Neural progenitor cell (in vitro differentiated cells): Measurements from ENCODE around the gene MAGI1. TPM values are rescaled to one million over a fixed set of nuclear protein-coding genes. Genes with fewer than 3 reads are reported as not detected.

Experiments used
- DNase-seq: peaks from one replicate; pipeline ENCODE4 v3.0.0-alpha.2; 2016; ENCODE audit warnings: low spot score
- H2AFZ ChIP-seq: fragments of 200-600 bp; sonication (generic); replicated peaks from 2 replicates; pipeline ENCODE4 v1.6.1; 2016; ENCODE audit warnings: antibody characterized with exemption
- H3F3A ChIP-seq: fragments of 200-600 bp; sonication (generic); 2 replicates; pipeline ENCODE4 v1.6.1; 2016; ENCODE audit warnings: antibody characterized with exemption, low read depth
- H3K27ac ChIP-seq: fragments of 200-600 bp; sonication (generic); 2 replicates; pipeline ENCODE4 v1.5.1; 2016; ENCODE audit warnings: mild to moderate bottlenecking
- H3K27me3 ChIP-seq: fragments of 200-600 bp; sonication (generic); 2 replicates; pipeline ENCODE4 v1.6.1; 2016; ENCODE audit warnings: mild to moderate bottlenecking, moderate library complexity
- H3K36me3 ChIP-seq: fragments of 200-600 bp; sonication (generic); 2 replicates; pipeline ENCODE4 v1.5.1; 2016
- H3K4me1 ChIP-seq: fragments of 200-600 bp; sonication (generic); 2 replicates; pipeline ENCODE4 v1.6.1; 2016; ENCODE audit warnings: mixed run types
- H3K4me2 ChIP-seq: fragments of 200-600 bp; sonication (generic); 2 replicates; pipeline ENCODE4 v1.6.1; 2016
- H3K4me3 ChIP-seq: fragments of 200-600 bp; sonication (generic); 2 replicates; pipeline ENCODE4 v1.5.1; 2016
- H3K79me2 ChIP-seq: fragments of 200-600 bp; sonication (generic); 2 replicates; pipeline ENCODE4 v1.6.1; 2016; ENCODE audit warnings: low read depth
- H3K9ac ChIP-seq: fragments of 200-600 bp; sonication (generic); 2 replicates; pipeline ENCODE4 v1.6.1; 2016
- H3K9me3 ChIP-seq: fragments of 200-600 bp; sonication (generic); 2 replicates; pipeline ENCODE4 v1.5.1; 2016; ENCODE audit warnings: low read depth
- H4K20me1 ChIP-seq: fragments of 200-600 bp; sonication (generic); 2 replicates; pipeline ENCODE4 v1.6.1; 2016; ENCODE audit warnings: low read depth
- H3K27ac Mint-ChIP-seq: 3 replicates; pipeline ENCODE4 v1.8.0; 2021; ENCODE audit warnings: mixed read lengths
- H3K27me3 Mint-ChIP-seq: 2 replicates; pipeline ENCODE4 v1.8.0; 2022; ENCODE audit warnings: low read depth, mild to moderate bottlenecking, inconsistent platforms, moderate library complexity, mixed read lengths; ENCODE audit not compliant: insufficient read depth
- H3K36me3 Mint-ChIP-seq: 3 replicates; pipeline ENCODE4 v1.8.0; 2021; ENCODE audit warnings: mixed read lengths
- H3K4me1 Mint-ChIP-seq: 3 replicates; pipeline ENCODE4 v1.8.0; 2021; ENCODE audit warnings: mixed read lengths
- H3K4me3 Mint-ChIP-seq: 3 replicates; pipeline ENCODE4 v1.8.0; 2021; ENCODE audit warnings: mild to moderate bottlenecking, moderate library complexity, mixed read lengths
- H3K9me3 Mint-ChIP-seq: 3 replicates; pipeline ENCODE4 v1.8.0; 2020; ENCODE audit warnings: mixed read lengths
- EZH2 ChIP-seq: fragments of 200-600 bp; sonication (generic); IDR thresholded peaks from 2 replicates; pipeline ENCODE4 v1.6.1; 2017; ENCODE audit warnings: antibody characterized with exemption, mild to moderate bottlenecking, moderate library complexity
- EZH2phosphoT487 ChIP-seq: fragments of 200-600 bp; sonication (generic); IDR thresholded peaks from 2 replicates; pipeline ENCODE4 v1.6.1; 2017; ENCODE audit warnings: antibody characterized with exemption
- total RNA-seq: library from RNA; depleted of rRNA; stranded (reverse); fragments of >200 nt; gene quantifications from 2 replicates; pipeline ENCODE4 v1.2.3, GENCODE V29; 2015; ENCODE audit warnings: low replicate concordance
- TF ChIP-seq, protein P1 (sequence below): fragments of 200-600 bp; sonication (generic); IDR thresholded peaks from 2 replicates; pipeline ENCODE4 v1.5.1; 2017; ENCODE audit warnings: antibody characterized with exemption, mild to moderate bottlenecking

The MAGI1 gene
- total RNA-seq, 1 donor from 2014 or later, result 40.6 TPM

GRCh38 chr3:65326574-65326973 is 712.1 kb downstream of the MAGI1 start:
- no peak overlapping the region for H3K27ac Mint-ChIP-seq

GRCh38 chr3:65322910-65323309 is 715.8 kb downstream of the MAGI1 start:
- no peak overlapping the region for H3K4me3 Mint-ChIP-seq
- Histone ChIP-seq H3K4me1 (no peaks in the 10 kb centered on the region), H3K9me3 (no peaks in the 10 kb centered on the region), H3K4me3 (no peak overlapping the region), H3F3A (no peaks in the 10 kb centered on the region), H3K9ac (no peak overlapping the region), H3K27ac (no peak overlapping the region), H4K20me1 (no peaks in the 10 kb centered on the region), H3K4me2 (no peak overlapping the region), H2AFZ (no peak overlapping the region), H3K27me3 (no peaks in the 10 kb centered on the region), H3K79me2 (no peaks in the 10 kb centered on the region), H3K36me3 (no peaks in the 10 kb centered on the region)
- TF ChIP-seq EZH2phosphoT487 (no peak), EZH2 (no peak)
- TF ChIP-seq, protein P1, sequence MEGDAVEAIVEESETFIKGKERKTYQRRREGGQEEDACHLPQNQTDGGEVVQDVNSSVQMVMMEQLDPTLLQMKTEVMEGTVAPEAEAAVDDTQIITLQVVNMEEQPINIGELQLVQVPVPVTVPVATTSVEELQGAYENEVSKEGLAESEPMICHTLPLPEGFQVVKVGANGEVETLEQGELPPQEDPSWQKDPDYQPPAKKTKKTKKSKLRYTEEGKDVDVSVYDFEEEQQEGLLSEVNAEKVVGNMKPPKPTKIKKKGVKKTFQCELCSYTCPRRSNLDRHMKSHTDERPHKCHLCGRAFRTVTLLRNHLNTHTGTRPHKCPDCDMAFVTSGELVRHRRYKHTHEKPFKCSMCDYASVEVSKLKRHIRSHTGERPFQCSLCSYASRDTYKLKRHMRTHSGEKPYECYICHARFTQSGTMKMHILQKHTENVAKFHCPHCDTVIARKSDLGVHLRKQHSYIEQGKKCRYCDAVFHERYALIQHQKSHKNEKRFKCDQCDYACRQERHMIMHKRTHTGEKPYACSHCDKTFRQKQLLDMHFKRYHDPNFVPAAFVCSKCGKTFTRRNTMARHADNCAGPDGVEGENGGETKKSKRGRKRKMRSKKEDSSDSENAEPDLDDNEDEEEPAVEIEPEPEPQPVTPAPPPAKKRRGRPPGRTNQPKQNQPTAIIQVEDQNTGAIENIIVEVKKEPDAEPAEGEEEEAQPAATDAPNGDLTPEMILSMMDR, result no peak
- no peaks in the 10 kb centered on the region for H3K36me3 Mint-ChIP-seq
- H3K4me1 Mint-ChIP-seq, result no peaks in the 10 kb centered on the region
- peaks cover 3% of the 10 kb centered on the region for H3K9me3 Mint-ChIP-seq
- H3K27me3 Mint-ChIP-seq, result no peaks in the 10 kb centered on the region
- no peak for DNase-seq
- H3K27ac Mint-ChIP-seq, result no peak overlapping the region

More at GRCh38 chr3:65326574-65326973, 712.1 kb downstream of the MAGI1 start:
- Histone ChIP-seq H3K4me2 (no peak overlapping the region), H3K9ac (no peak overlapping the region), H3K9me3 (no peaks in the 10 kb centered on the region), H3K4me1 (no peaks in the 10 kb centered on the region), H3K36me3 (no peaks in the 10 kb centered on the region), H4K20me1 (no peaks in the 10 kb centered on the region), H3F3A (no peaks in the 10 kb centered on the region), H3K4me3 (no peak overlapping the region), H3K27me3 (no peaks in the 10 kb centered on the region), H3K79me2 (no peaks in the 10 kb centered on the region), H2AFZ (no peak overlapping the region), H3K27ac (no peak overlapping the region)
- Mint-ChIP-seq H3K27me3 (peaks cover 3% of the 10 kb centered on the region), H3K4me1 (peaks cover 3% of the 10 kb centered on the region), H3K36me3 (no peaks in the 10 kb centered on the region), H3K9me3 (peaks cover 3% of the 10 kb centered on the region), H3K4me3 (no peak overlapping the region)
- no peak for DNase-seq
- TF ChIP-seq, protein P1, result no peak
- TF ChIP-seq EZH2phosphoT487 (no peak), EZH2 (no peak)

- no peaks in the 10 kb centered on the region for H3K4me1 Mint-ChIP-seq
- peaks cover 6% of the 10 kb centered on the region for H3K27me3 Mint-ChIP-seq
- H3K4me1 ChIP-seq, result no peaks in the 10 kb centered on the region
- no peaks in the 10 kb centered on the region for H3F3A ChIP-seq
- no peaks in the 10 kb centered on the region for H3K79me2 ChIP-seq
- no peaks in the 10 kb centered on the region for H3K9me3 Mint-ChIP-seq
- no peaks in the 10 kb centered on the region for H3K27me3 ChIP-seq
- no peak for DNase-seq
- no peak overlapping the region for H3K27ac Mint-ChIP-seq
- H2AFZ ChIP-seq, result no peak overlapping the region
- H3K36me3 Mint-ChIP-seq, result no peaks in the 10 kb centered on the region
- no peak for TF ChIP-seq EZH2phosphoT487
- TF ChIP-seq EZH2, result no peak
- TF ChIP-seq, protein P1, result no peak
- H3K9ac ChIP-seq, result no peak overlapping the region
- no peak overlapping the region for H3K27ac ChIP-seq
- H3K9me3 ChIP-seq, result no peaks in the 10 kb centered on the region
- H4K20me1 ChIP-seq, result no peaks in the 10 kb centered on the region
- H3K4me3 Mint-ChIP-seq, result no peak overlapping the region
- H3K36me3 ChIP-seq, result no peaks in the 10 kb centered on the region
- no peak overlapping the region for H3K4me2 ChIP-seq
- no peak overlapping the region for H3K4me3 ChIP-seq
Measured at GRCh38 chr3:65318231-65318630, 720.5 kb downstream of the MAGI1 start.
